HG03439 (cell line): ENCODE results near the gene ARHGEF7.

ENCODE experiments used
- ATAC-seq: cut with Tn5 transposase; IDR thresholded peaks from one replicate; pipeline ENCODE4 v1.9.1; 2021; ENCODE audit warnings: mild to moderate bottlenecking, moderate library complexity; ENCODE audit not compliant: unreplicated experiment

Gene ARHGEF7

GRCh38 chr13:111291908-111292307 lies 176.8 kb downstream of the ARHGEF7 start:
- no peak for ATAC-seq

- ATAC-seq: no peak
Observed at GRCh38 chr13:111292710-111293485, 177.8 kb downstream of the ARHGEF7 start.

- no peak for ATAC-seq
Observed at GRCh38 chr13:111295886-111296285, 180.8 kb downstream of the ARHGEF7 start.

GRCh38 chr13:111296417-111296816 lies 181.3 kb downstream of the ARHGEF7 start:
- ATAC-seq: no peak

GRCh38 chr13:111298214-111298975 lies 183.3 kb downstream of the ARHGEF7 start:
- no peak for ATAC-seq

- ATAC-seq: no peak
Observed at GRCh38 chr13:111302045-111302726, 187.1 kb downstream of the ARHGEF7 start.

- ATAC-seq: no peak
Observed at GRCh38 chr13:111303559-111303958, 188.4 kb downstream of the ARHGEF7 start.

GRCh38 chr13:111304041-111304544 lies 189.0 kb downstream of the ARHGEF7 start:
- no peak for ATAC-seq

GRCh38 chr13:111304603-111305289 lies 189.6 kb downstream of the ARHGEF7 start:
- ATAC-seq: no peak

GRCh38 chr13:111312944-111313590 lies 198.0 kb downstream of the ARHGEF7 start:
- ATAC-seq: no peak

GRCh38 chr13:111313911-111314425 lies 198.9 kb downstream of the ARHGEF7 start:
- ATAC-seq: no peak

- ATAC-seq: no peak
Observed at GRCh38 chr13:111314852-111315251, 199.7 kb downstream of the ARHGEF7 start.

- no peak for ATAC-seq
Observed at GRCh38 chr13:111315347-111315995, 200.4 kb downstream of the ARHGEF7 start.

- ATAC-seq: no peak
Observed at GRCh38 chr13:111316161-111316730, 201.1 kb downstream of the ARHGEF7 start.

- ATAC-seq: no peak
Observed at GRCh38 chr13:111317042-111317550, 202.0 kb downstream of the ARHGEF7 start.

GRCh38 chr13:111317571-111318345 lies 202.6 kb downstream of the ARHGEF7 start:
- no peak for ATAC-seq

GRCh38 chr13:111318386-111318785 lies 203.3 kb downstream of the ARHGEF7 start:
- no peak for ATAC-seq

GRCh38 chr13:111319521-111319920 lies 204.4 kb downstream of the ARHGEF7 start:
- no peak for ATAC-seq
